NCI-H2171 (cell line): ENCODE results near the gene SYCP2.

Source experiments
- DNase-seq: peaks from one replicate; lab custom pipeline; 2025; lab: John Stamatoyannopoulos, UW

Gene SYCP2

GRCh38 chr20:59822291-59823029, 111.0 kb downstream of the SYCP2 start:
- no peak for DNase-seq

GRCh38 chr20:59821788-59822187, 111.6 kb downstream of the SYCP2 start:
- DNase-seq = no peak

DNA sequence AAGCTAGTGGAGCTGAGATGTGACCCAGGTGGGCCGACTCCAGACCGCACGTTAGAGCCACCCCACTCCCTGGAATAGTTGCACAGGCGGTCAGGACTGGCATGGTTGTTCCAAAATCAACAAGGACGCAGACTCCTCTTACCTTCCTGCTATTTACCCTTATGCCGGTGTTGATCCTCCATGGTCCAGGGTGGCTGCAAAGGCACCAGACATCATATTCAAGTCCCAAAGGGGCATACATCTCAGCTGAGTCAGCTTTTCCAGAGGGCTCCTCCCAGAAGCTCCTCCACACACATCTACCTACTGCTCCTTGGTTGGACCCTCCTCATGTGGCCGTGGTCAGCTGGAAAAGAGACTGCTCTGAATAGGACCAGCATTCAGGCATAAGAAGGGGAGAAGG, 112.2 kb downstream of the SYCP2 start:
- no peak for DNase-seq

- DNase-seq = peak; percentile 81
Observed at GRCh38 chr20:59820204-59821041, 113.0 kb downstream of the SYCP2 start.

DNA sequence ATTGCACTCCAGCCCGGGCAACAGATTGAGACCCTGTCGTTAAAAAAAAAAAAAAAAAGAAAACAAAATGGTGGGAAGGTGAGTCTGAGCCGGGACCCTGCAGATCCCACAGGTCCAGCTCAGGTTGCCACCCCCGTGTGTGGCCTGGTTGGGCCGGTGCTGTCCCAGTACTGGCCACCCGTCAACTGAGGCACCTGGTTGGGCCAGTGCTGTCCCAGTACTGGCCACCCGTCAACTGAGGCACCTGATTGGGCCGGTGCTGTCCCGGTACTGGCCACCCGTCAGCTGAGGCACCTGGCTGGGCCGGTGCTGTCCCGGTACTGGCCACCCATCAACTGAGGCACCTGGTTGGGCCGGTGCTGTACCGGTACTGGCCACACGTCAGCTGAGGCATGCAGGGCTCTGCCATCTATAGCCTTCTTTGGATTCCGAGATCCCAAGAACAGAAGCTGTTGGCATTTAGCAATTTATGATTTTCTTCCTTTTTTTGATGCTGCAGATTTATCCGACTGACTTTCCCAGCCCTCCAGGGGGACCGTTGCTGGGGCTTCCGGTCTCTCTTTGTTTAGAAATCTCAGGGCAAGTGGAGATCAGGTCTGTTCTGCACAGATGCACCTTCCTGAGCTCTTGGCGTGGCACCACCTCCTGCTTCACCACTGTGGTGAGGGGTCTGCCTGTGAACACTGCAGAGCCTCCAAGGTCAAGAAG, 113.8 kb downstream of the SYCP2 start:
- DNase-seq = no peak

- DNase-seq = no peak
Observed at GRCh38 chr20:59818911-59819310, 114.5 kb downstream of the SYCP2 start.

DNA sequence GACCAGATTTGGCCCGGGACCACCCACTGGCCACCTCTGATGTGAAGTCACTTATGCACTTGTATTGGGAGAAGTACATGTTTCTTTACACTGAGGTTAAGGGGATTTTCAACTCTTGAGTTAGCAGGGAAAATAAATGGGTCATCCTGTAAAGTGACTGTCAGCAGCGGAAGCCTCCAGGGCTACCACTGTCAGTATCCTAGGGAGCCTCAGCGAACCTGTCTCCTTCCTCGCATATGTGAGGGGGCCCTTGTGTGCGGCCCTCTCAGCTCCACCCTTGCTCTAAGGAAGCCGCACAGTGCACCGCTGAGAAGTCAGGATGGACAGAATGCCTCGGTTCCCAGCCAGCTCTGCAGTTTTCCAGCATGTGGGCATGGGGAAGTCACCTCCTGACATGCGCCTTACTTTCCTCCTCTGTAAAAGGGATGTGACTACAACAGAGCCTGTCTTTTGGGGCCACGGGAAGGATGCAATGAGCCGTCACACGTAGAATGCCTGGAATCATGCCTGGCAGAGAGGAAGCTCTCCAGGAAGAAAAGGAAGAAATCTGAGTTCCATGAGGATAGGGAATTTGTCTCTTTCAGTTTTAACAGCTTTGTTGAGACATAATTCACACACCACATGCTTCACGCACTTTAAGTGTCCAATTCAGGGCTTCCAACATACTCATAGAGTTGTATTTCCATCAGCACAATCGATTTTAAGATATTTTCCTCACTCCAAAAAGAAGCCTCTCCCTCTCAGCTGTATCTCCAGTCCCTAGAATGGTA, 115.4 kb downstream of the SYCP2 start:
- DNase-seq = no peak

- no peak for DNase-seq
Observed at GRCh38 chr20:59817406-59817805, 116.0 kb downstream of the SYCP2 start.

- DNase-seq = no peak
Observed at GRCh38 chr20:59816146-59816738, 117.2 kb downstream of the SYCP2 start.

- no peak for DNase-seq
Observed at GRCh38 chr20:59814840-59815340, 118.5 kb downstream of the SYCP2 start.

- DNase-seq = no peak
Observed at GRCh38 chr20:59813948-59814839, 119.2 kb downstream of the SYCP2 start.
